SK-N-SH (cell line): ENCODE data around the gene DNAJB6.

Experiments
- TCF12 ChIP-seq: IDR thresholded peaks from 2 replicates; pipeline ENCODE4 v1.4.0; 2012
- TEAD4 ChIP-seq: IDR thresholded peaks from 2 replicates; pipeline ENCODE4 v1.4.0; 2012; ENCODE audit warnings: mild to moderate bottlenecking, borderline replicate concordance; ENCODE audit not compliant: insufficient read depth

DNA sequence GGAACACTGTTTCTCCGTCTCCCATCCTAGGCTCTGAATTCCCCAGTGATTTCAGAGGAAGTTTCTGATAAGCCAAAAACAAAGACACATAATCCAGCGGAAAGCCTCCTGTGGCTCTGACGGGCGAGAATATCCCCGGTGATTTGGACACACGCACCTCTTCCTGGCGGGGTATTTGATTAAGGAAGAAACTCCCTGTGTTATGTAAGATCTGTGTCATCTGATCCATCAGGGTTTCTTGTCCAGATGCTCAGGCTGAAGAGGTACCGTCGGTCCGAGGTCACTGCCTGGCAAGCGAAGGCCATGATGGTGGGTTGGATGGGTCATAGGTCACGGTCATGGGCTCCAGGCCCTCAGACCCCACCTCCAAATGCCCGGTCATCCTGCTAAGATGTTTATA, 39.6 kb upstream of the DNAJB6 start:
- TF ChIP-seq TCF12, result no peak
- TF ChIP-seq TEAD4, result no peak
